ENCODE measurements around the gene SCN4A. TPM values are rescaled to one million over a fixed set of nuclear protein-coding genes. Genes with fewer than 3 reads are reported as not detected.

The SCN4A gene
- total RNA-seq, 2 donors from 2014 or later = 1.1 TPM; not detected in 1

GRCh38 chr17:63955791-63956190, 16.9 kb downstream of the SCN4A start:
- no peak for DNase-seq (ENCODE audit: low spot score)
- Histone ChIP-seq H3K36me3 (no peaks in the 10 kb centered on the region), H3K9me3 (no peaks in the 10 kb centered on the region), H3K4me1 (ENCODE audit: control insufficient read depth in 1 of 2, low read depth in 2 of 2) (no peaks in the 10 kb centered on the region), H3K27me3 (replicated peaks; ENCODE audit: insufficient read depth) (no peaks in the 10 kb centered on the region), H3K27ac (no peak overlapping the region), H3K4me3 (no peak overlapping the region)
- no peak for TF ChIP-seq CTCF (IDR thresholded peaks at IDR 0.05)
- ATAC-seq (ENCODE audit: insufficient number of reproducible peaks, low FRiP score, low read depth) = no peak

GRCh38 chr17:63955232-63955631, 17.5 kb downstream of the SCN4A start:
- no peak overlapping the region for H3K27ac ChIP-seq
- no peak for ATAC-seq (ENCODE audit: insufficient number of reproducible peaks, low FRiP score, low read depth)
- H3K27me3 ChIP-seq (replicated peaks; ENCODE audit: insufficient read depth) = no peaks in the 10 kb centered on the region
- H3K4me3 ChIP-seq = no peak overlapping the region
- DNase-seq (ENCODE audit: low spot score) = no peak
- no peak for TF ChIP-seq CTCF (IDR thresholded peaks at IDR 0.05)
- H3K4me1 ChIP-seq (ENCODE audit: control insufficient read depth in 1 of 2, low read depth in 2 of 2) = no peaks in the 10 kb centered on the region
- no peaks in the 10 kb centered on the region for H3K9me3 ChIP-seq
- no peaks in the 10 kb centered on the region for H3K36me3 ChIP-seq

GRCh38 chr17:63954402-63955063, 18.2 kb downstream of the SCN4A start:
- no peak overlapping the region for H3K27ac ChIP-seq
- no peaks in the 10 kb centered on the region for H3K27me3 ChIP-seq (replicated peaks; ENCODE audit: insufficient read depth)
- no peaks in the 10 kb centered on the region for H3K4me1 ChIP-seq (ENCODE audit: control insufficient read depth in 1 of 2, low read depth in 2 of 2)
- no peaks in the 10 kb centered on the region for H3K9me3 ChIP-seq
- no peak for TF ChIP-seq CTCF (IDR thresholded peaks at IDR 0.05)
- no peak for ATAC-seq (ENCODE audit: insufficient number of reproducible peaks, low FRiP score, low read depth)
- H3K4me3 ChIP-seq = no peak overlapping the region
- DNase-seq (ENCODE audit: low spot score) = no peak
- H3K36me3 ChIP-seq = no peaks in the 10 kb centered on the region

GRCh38 chr17:63950940-63951907, 21.5 kb downstream of the SCN4A start:
- Histone ChIP-seq H3K27ac (no peak overlapping the region), H3K36me3 (no peaks in the 10 kb centered on the region), H3K9me3 (no peaks in the 10 kb centered on the region), H3K27me3 (replicated peaks; ENCODE audit: insufficient read depth) (no peaks in the 10 kb centered on the region), H3K4me3 (no peak overlapping the region), H3K4me1 (ENCODE audit: control insufficient read depth in 1 of 2, low read depth in 2 of 2) (no peaks in the 10 kb centered on the region)
- no peak for DNase-seq (ENCODE audit: low spot score)
- no peak for ATAC-seq (ENCODE audit: insufficient number of reproducible peaks, low FRiP score, low read depth)
- TF ChIP-seq CTCF (IDR thresholded peaks at IDR 0.05) = no peak

GRCh38 chr17:63949576-63950250, 23.0 kb downstream of the SCN4A start:
- no peaks in the 10 kb centered on the region for H3K27me3 ChIP-seq (replicated peaks; ENCODE audit: insufficient read depth)
- H3K27ac ChIP-seq = no peak overlapping the region
- no peaks in the 10 kb centered on the region for H3K4me1 ChIP-seq (ENCODE audit: control insufficient read depth in 1 of 2, low read depth in 2 of 2)
- TF ChIP-seq CTCF (IDR thresholded peaks at IDR 0.05) = no peak
- ATAC-seq (ENCODE audit: insufficient number of reproducible peaks, low FRiP score, low read depth) (no peak), DNase-seq (ENCODE audit: low spot score) (no peak)
- H3K4me3 ChIP-seq = no peak overlapping the region
- H3K9me3 ChIP-seq = no peaks in the 10 kb centered on the region
- H3K36me3 ChIP-seq = no peaks in the 10 kb centered on the region
